IMR-90 (cell line): ENCODE results near the gene AOPEP. TPM values are rescaled to one million over a fixed set of nuclear protein-coding genes. Genes with fewer than 3 reads are reported as not detected.

Source experiments
- ATAC-seq: fragments of 200-7000 bp; cut with Tn5 transposase; 2 replicates; pipeline ENCODE4 v1.9.1; 2020; ENCODE audit warnings: low read depth, mild to moderate bottlenecking, moderate library complexity
- BruUV-seq: library from RNA; stranded (reverse); fragments of 400-500 nt; replicated peaks from 2 replicates; lab custom pipeline; 2021; lab: Mats Ljungman, UMichigan
- CTCF ChIA-PET: fragments of 300-600 bp; formaldehyde crosslinking; extraction: SDS; loops from one replicate; lab custom pipeline; 2021; ENCODE audit warnings: antibody characterized with exemption; lab: Yijun Ruan, JAX
- POLR2A ChIA-PET: fragments of 300-600 bp; sonication (Branson Sonifier 250); formaldehyde crosslinking; loops from one replicate; lab custom pipeline; 2022; ENCODE audit warnings: antibody characterized with exemption; ENCODE audit not compliant: unreplicated experiment; lab: Charles Lee
- DNase-seq: peaks from one replicate; pipeline ENCODE4 v3.0.0; 2013
- H2AFZ ChIP-seq: replicated peaks from 2 replicates; pipeline ENCODE3; 2013; ENCODE audit warnings: low read length, mild to moderate bottlenecking; ENCODE audit not compliant: poor library complexity
- H2AK5ac ChIP-seq: 2 replicates; pipeline ENCODE4 v1.6.1; 2013; ENCODE audit warnings: low read depth, low read length, inconsistent platforms
- H2AK9ac ChIP-seq: replicated peaks from 2 replicates; pipeline ENCODE3; 2013; ENCODE audit warnings: mild to moderate bottlenecking, low read depth, low read length, moderate library complexity; ENCODE audit not compliant: poor library complexity
- H2BK120ac ChIP-seq: 2 replicates; pipeline ENCODE4 v1.6.1; 2013; ENCODE audit warnings: low read depth, low read length, inconsistent platforms
- H2BK15ac ChIP-seq: 3 replicates; pipeline ENCODE4 v1.6.1; 2013; ENCODE audit warnings: low read depth, low read length, inconsistent platforms
- H2BK20ac ChIP-seq: 2 replicates; pipeline ENCODE4 v1.6.1; 2013; ENCODE audit warnings: low read depth, mild to moderate bottlenecking, inconsistent platforms, low read length, moderate library complexity
- H2BK5ac ChIP-seq: 2 replicates; pipeline ENCODE4 v1.6.1; 2013; ENCODE audit warnings: mild to moderate bottlenecking, low read depth, low read length, inconsistent platforms; ENCODE audit not compliant: poor library complexity, severe bottlenecking
- H3K14ac ChIP-seq: replicated peaks from 2 replicates; pipeline ENCODE4 v1.6.1; 2013; ENCODE audit warnings: low read depth, low read length, inconsistent platforms
- H3K18ac ChIP-seq: 2 replicates; pipeline ENCODE4 v1.6.1; 2013; ENCODE audit warnings: low read depth, low read length, control low read depth
- H3K23ac ChIP-seq: 2 replicates; pipeline ENCODE4 v1.6.1; 2013; ENCODE audit warnings: low read depth, low read length, inconsistent platforms
- H3K27ac ChIP-seq: 2 replicates; pipeline ENCODE4 v1.5.1; 2013; ENCODE audit warnings: mild to moderate bottlenecking, control low read depth, low read length; ENCODE audit not compliant: insufficient read depth
- H3K27me3 ChIP-seq: 2 replicates; pipeline ENCODE4 v1.6.1; 2013; ENCODE audit warnings: low read length; ENCODE audit not compliant: control insufficient read depth, insufficient read depth
- H3K36me3 ChIP-seq: 2 replicates; pipeline ENCODE4 v1.6.1; 2013; ENCODE audit warnings: low read length, mixed read lengths; ENCODE audit not compliant: control insufficient read depth, insufficient read depth
- H3K4ac ChIP-seq: 2 replicates; pipeline ENCODE4 v1.6.1; 2013; ENCODE audit warnings: low read depth, low read length, inconsistent platforms
- H3K4me1 ChIP-seq: 2 replicates; pipeline ENCODE4 v1.6.1; 2013; ENCODE audit warnings: low read length, mixed read lengths; ENCODE audit not compliant: control insufficient read depth, insufficient read depth
- H3K4me2 ChIP-seq: 2 replicates; pipeline ENCODE4 v1.6.1; 2013; ENCODE audit warnings: low read depth, mild to moderate bottlenecking, control low read depth, low read length, moderate library complexity
- H3K4me3 ChIP-seq: 2 replicates; pipeline ENCODE4 v1.5.1; 2013; ENCODE audit warnings: low read depth, mild to moderate bottlenecking, control low read depth, low read length, moderate library complexity; ENCODE audit not compliant: insufficient read depth
- H3K56ac ChIP-seq: 2 replicates; pipeline ENCODE4 v1.6.1; 2013; ENCODE audit warnings: low read length, inconsistent platforms; ENCODE audit not compliant: insufficient read depth; ENCODE audit errors: extremely low read depth
- H3K79me1 ChIP-seq, 2 experiments: 2 replicates each; pipeline ENCODE4 v1.6.1; 2013; ENCODE audit warnings: low read length in 2 of 2, inconsistent platforms in 1 of 2, low read depth in 1 of 2
- H3K9ac ChIP-seq: 2 replicates; pipeline ENCODE4 v1.6.1; 2013; ENCODE audit warnings: low read depth, low read length, control low read depth
- H3K9me1 ChIP-seq: 2 replicates; pipeline ENCODE4 v1.6.1; 2013; ENCODE audit warnings: low read length, inconsistent platforms; ENCODE audit not compliant: insufficient read depth
- H3K9me3 ChIP-seq: 2 replicates; pipeline ENCODE4 v1.6.1; 2013; ENCODE audit warnings: low read length; ENCODE audit not compliant: control insufficient read depth, insufficient read depth
- H4K20me1 ChIP-seq: 2 replicates; pipeline ENCODE4 v1.6.1; 2013; ENCODE audit warnings: low read length, inconsistent platforms; ENCODE audit not compliant: insufficient read depth
- H4K5ac ChIP-seq: 2 replicates; pipeline ENCODE4 v1.6.1; 2013; ENCODE audit warnings: mild to moderate bottlenecking, low read depth, low read length, control low read depth
- H4K8ac ChIP-seq, 2 experiments: 2 replicates each; pipeline ENCODE4 v1.6.1; 2013; ENCODE audit warnings: low read depth in 2 of 2, low read length in 2 of 2, control low read depth in 1 of 2, inconsistent platforms in 1 of 2
- H4K91ac ChIP-seq: 2 replicates; pipeline ENCODE4 v1.6.1; 2013; ENCODE audit warnings: low read depth, low read length, inconsistent platforms; ENCODE audit not compliant: insufficient read depth
- CEBPB ChIP-seq: IDR thresholded peaks from 2 replicates; pipeline ENCODE4 v1.6.1; 2012; ENCODE audit warnings: low read depth, low read length, improper control_type of control experiment
- MAFK ChIP-seq: IDR thresholded peaks from 2 replicates; pipeline ENCODE4 v1.6.1; 2012; ENCODE audit warnings: low read depth, low read length, improper control_type of control experiment
- MXI1 ChIP-seq: IDR thresholded peaks from 2 replicates; pipeline ENCODE4 v1.6.1; 2012; ENCODE audit warnings: low read depth, mild to moderate bottlenecking, low read length, moderate library complexity, borderline replicate concordance
- POLR2A ChIP-seq: IDR thresholded peaks from 2 replicates; pipeline ENCODE4 v1.6.1; 2012; ENCODE audit warnings: mild to moderate bottlenecking, low read depth, low read length
- RFX5 ChIP-seq: IDR thresholded peaks from 2 replicates; pipeline ENCODE4 v1.8.0; 2012; ENCODE audit warnings: low read depth, mild to moderate bottlenecking, low read length, moderate library complexity
- SMC3 ChIP-seq: fragments of 150-350 bp; IDR thresholded peaks from 2 replicates; pipeline ENCODE4 v1.6.1; 2016; ENCODE audit warnings: low read depth, mild to moderate bottlenecking, antibody characterized with exemption, low read length, moderate library complexity
- WGBS, 2 experiments: methylation state at CpG; one replicate each; pipeline versions ENCODE4 v1.1.5 to v1.1.7; 2013; ENCODE audit warnings: missing lambda C conversion rate in 2 of 2; ENCODE audit not compliant: insufficient read length in 1 of 2; ENCODE audit errors: extremely low coverage in 2 of 2; 5-methylcytosine and 5-hydroxymethylcytosine counted together
- dilution Hi-C: fragments of 300-500 bp; cut with HindIII; formaldehyde crosslinking; loops from one replicate; pipeline ENCODE4 v1.14.3; 2018; ENCODE audit warnings: low sequenced_read_pairs; ENCODE audit not compliant: unreplicated experiment
- in situ Hi-C: fragments of 300-500 bp; cut with MboI; formaldehyde crosslinking; loops from 3 replicates; pipeline ENCODE4 v1.14.3; 2019; ENCODE audit warnings: low sequenced_read_pairs, inconsistent platforms, mixed read lengths
- intact Hi-C: fragments of 100-400 bp; cut with micrococcal nuclease; formaldehyde crosslinking; loops from 2 replicates; pipeline ENCODE4 v1.10.0; 2022
- polyA plus RNA-seq, 3 experiments: library from polyadenylated mRNA; depleted of rRNA; stranded (reverse); fragments of >200 nt; gene quantifications; 2 replicates each; pipeline ENCODE4 v1.2.3, GENCODE V29; 2012; ENCODE audit warnings: low replicate concordance in 1 of 3
- total RNA-seq: library from RNA; depleted of rRNA; stranded (reverse); fragments of >200 nt; gene quantifications from 2 replicates; pipeline ENCODE4 v1.2.3, GENCODE V29; 2012
- TF ChIP-seq, protein P1 (sequence below): fragments of 150-350 bp; IDR thresholded peaks from 2 replicates; pipeline ENCODE4 v1.6.1; 2017; ENCODE audit warnings: mild to moderate bottlenecking, antibody characterized with exemption, low read length, low read depth

AOPEP gene
- total and polyA plus RNA-seq, 2 of the 4 experiments (the other 2 are of a cell fraction) = 34.9 to 38.7 TPM

DNA sequence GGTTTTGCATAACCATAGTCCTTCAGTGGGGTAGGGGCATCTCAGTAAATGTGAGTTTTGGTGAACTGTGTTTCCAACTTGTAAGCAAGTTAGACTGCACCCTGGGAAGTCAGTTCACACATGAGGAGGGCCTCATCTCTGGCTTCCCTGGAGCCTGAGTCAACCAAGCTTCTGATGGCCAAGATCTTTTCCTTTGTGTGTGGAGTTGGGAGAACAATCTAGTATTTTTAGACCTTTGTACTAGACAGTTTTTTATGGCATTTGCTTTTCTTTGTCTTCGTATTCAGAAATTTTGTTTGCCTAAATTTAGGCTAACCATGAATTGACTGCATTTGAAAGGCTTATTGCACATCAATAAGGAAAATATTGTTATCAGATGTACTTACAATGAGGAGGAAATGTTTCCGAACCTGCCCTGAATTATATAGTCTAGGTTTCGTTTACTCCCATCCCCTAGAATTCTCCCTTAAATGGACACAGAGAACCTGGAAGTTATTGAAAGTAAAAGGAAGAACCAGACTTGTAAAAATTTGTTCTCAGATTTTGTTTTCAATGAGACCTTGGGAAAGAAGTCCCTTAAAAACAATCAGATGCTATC, 204.6 kb downstream of the AOPEP start:
- intact Hi-C loops = no loop called here
- ChIA-PET CTCF (no interaction called here), POLR2A (no interaction called here)
- Histone ChIP-seq H2AFZ (no peak overlapping the region), H3K56ac (no peak overlapping the region), H2BK15ac (0 out of 3 replicates have a peak overlapping the region, but pooled peaks have one; percentile 44), H2BK120ac (no peak overlapping the region), H4K5ac (peak overlapping the region; percentile 39; the same call in 1 of the 2 replicates), H3K4ac (peak overlapping the region; percentile 37), H3K14ac (0 out of 2 replicates have a peak overlapping the region, but pooled peaks have one; percentile 8), H3K36me3 (peaks cover 3% of the 10 kb centered on the region; the same call in 1 of the 2 replicates), H3K27me3 (no peaks in the 10 kb centered on the region), H3K9me3 (no peaks in the 10 kb centered on the region), H3K9me1 (peaks cover 20% of the 10 kb centered on the region), H3K4me1 (peaks cover 16% of the 10 kb centered on the region), H3K18ac (peak overlapping the region; percentile 41; the same call in 1 of the 2 replicates), H2BK5ac (no peak overlapping the region), H3K9ac (no peak overlapping the region), H3K79me1 (peaks cover 6 to 31% of the 10 kb centered on the region in 2 experiments; a peak in 3 of 4 replicates), H3K4me3 (no peak overlapping the region), H3K27ac (no peak overlapping the region), H4K91ac (0 out of 2 replicates have a peak overlapping the region, but pooled peaks have one; percentile 21), H4K8ac (no peak overlapping the region), H2BK20ac (no peak overlapping the region; the same call in 1 of the 2 replicates), H2AK9ac (no peak overlapping the region), H3K4me2 (no peak overlapping the region), H2AK5ac (peak overlapping the region; percentile 17; the same call in 1 of the 2 replicates), H4K20me1 (no peaks in the 10 kb centered on the region), H3K23ac (peak overlapping the region; percentile 31; the same call in 1 of the 2 replicates)
- TF ChIP-seq MAFK = no peak
- TF ChIP-seq SMC3 = no peak
- no peak for TF ChIP-seq RFX5
- no peak for TF ChIP-seq CEBPB
- TF ChIP-seq MXI1 = no peak
- TF ChIP-seq POLR2A = no peak
- TF ChIP-seq, protein P1, sequence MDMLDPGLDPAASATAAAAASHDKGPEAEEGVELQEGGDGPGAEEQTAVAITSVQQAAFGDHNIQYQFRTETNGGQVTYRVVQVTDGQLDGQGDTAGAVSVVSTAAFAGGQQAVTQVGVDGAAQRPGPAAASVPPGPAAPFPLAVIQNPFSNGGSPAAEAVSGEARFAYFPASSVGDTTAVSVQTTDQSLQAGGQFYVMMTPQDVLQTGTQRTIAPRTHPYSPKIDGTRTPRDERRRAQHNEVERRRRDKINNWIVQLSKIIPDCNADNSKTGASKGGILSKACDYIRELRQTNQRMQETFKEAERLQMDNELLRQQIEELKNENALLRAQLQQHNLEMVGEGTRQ = no peak
- no CpG with 5 or more reads among the region's 3 CpGs for WGBS, 2 experiments
- dilution Hi-C loops = no loop called here
- ATAC-seq (no peak), DNase-seq (no peak)
- in situ Hi-C loops = no loop called here
- no TSS peak for BruUV-seq
